H1 (cell line): ENCODE measurements around the gene CA10. TPM values are rescaled to one million over a fixed set of nuclear protein-coding genes. Genes with fewer than 3 reads are reported as not detected.

ENCODE experiments used
- CTCF ChIA-PET: fragments of 300-600 bp; sonication (Branson Sonifier 250); formaldehyde crosslinking; loops from one replicate; lab custom pipeline; 2021; ENCODE audit not compliant: partially characterized antibody; lab: Charles Lee
- POLR2A ChIA-PET: fragments of 300-600 bp; sonication (Branson Sonifier 250); formaldehyde crosslinking; loops from one replicate; lab custom pipeline; 2021; ENCODE audit warnings: inconsistent platforms; ENCODE audit not compliant: partially characterized antibody; lab: Charles Lee
- DNase-seq, 2 experiments: peaks; one replicate each; pipeline versions ENCODE4 v3.0.0 to v3.0.0-alpha.2; 2010 to 2022; ENCODE audit warnings: low spot score in 2 of 2, low read depth in 1 of 2, mixed read lengths in 1 of 2
- FAIRE-seq: peaks from 2 replicates; lab custom pipeline; 2011; peaks lifted over from hg19 to GRCh38; lab: Jason Lieb, UNC
- H2AFZ ChIP-seq: 2 replicates; pipeline ENCODE4 v1.8.1; 2012; ENCODE audit warnings: low read length, inconsistent platforms
- H2AK5ac ChIP-seq: 2 replicates; pipeline ENCODE4 v1.6.1; 2013; ENCODE audit warnings: low read depth, low read length
- H2BK120ac ChIP-seq: replicated peaks from 2 replicates; pipeline ENCODE3; 2013; ENCODE audit warnings: low read depth, low read length, inconsistent platforms
- H2BK12ac ChIP-seq: 2 replicates; pipeline ENCODE4 v1.6.1; 2013; ENCODE audit warnings: low read depth, low read length
- H2BK15ac ChIP-seq: 2 replicates; pipeline ENCODE4 v1.6.1; 2013; ENCODE audit warnings: low read length
- H2BK20ac ChIP-seq: 2 replicates; pipeline ENCODE4 v1.6.1; 2013; ENCODE audit warnings: low read length
- H2BK5ac ChIP-seq: 2 replicates; pipeline ENCODE4 v1.6.1; 2013; ENCODE audit warnings: low read depth, low read length
- H3K14ac ChIP-seq: 2 replicates; pipeline ENCODE4 v1.6.1; 2013; ENCODE audit warnings: inconsistent platforms; ENCODE audit not compliant: insufficient read length
- H3K18ac ChIP-seq: 2 replicates; pipeline ENCODE4 v1.6.1; 2013; ENCODE audit warnings: low read length; ENCODE audit errors: extremely low read depth
- H3K23ac ChIP-seq: 2 replicates; pipeline ENCODE4 v1.6.1; 2013; ENCODE audit warnings: inconsistent platforms; ENCODE audit not compliant: insufficient read length
- H3K23me2 ChIP-seq: 2 replicates; pipeline ENCODE4 v1.6.1; 2013; ENCODE audit warnings: low read depth, low read length
- H3K27ac ChIP-seq: 2 replicates; pipeline ENCODE4 v1.6.1; 2011; ENCODE audit warnings: low read depth, low read length, inconsistent platforms
- H3K27me3 ChIP-seq, 4 experiments: replicated peaks in 1 of 4; 1 replicate in 1 of 4; 2 replicates in 3 of 4; pipeline versions ENCODE4 v1.6.1 to v1.8.1; 2011 to 2013; ENCODE audit warnings: low read length in 3 of 4, mild to moderate bottlenecking in 3 of 4, inconsistent platforms in 2 of 4, mixed read lengths in 2 of 4, moderate library complexity in 1 of 4; ENCODE audit not compliant: control insufficient read depth in 3 of 4, insufficient read depth in 3 of 4; ENCODE audit errors: extremely low read depth in 1 of 4
- H3K36me3 ChIP-seq, 4 experiments: 2 replicates each; pipeline versions ENCODE4 v1.6.1 to v1.8.1; 2011 to 2013; ENCODE audit warnings: mild to moderate bottlenecking in 4 of 4, low read length in 3 of 4, moderate library complexity in 2 of 4, control low read depth in 1 of 4, inconsistent platforms in 1 of 4; ENCODE audit not compliant: insufficient read depth in 4 of 4, control insufficient read depth in 2 of 4
- H3K4ac ChIP-seq: replicated peaks from 2 replicates; pipeline ENCODE3; 2013; ENCODE audit warnings: low read length, low read depth, mixed read lengths, inconsistent platforms; ENCODE audit not compliant: insufficient read length
- H3K4me1 ChIP-seq, 4 experiments: replicated peaks in 1 of 4; 1 replicate in 1 of 4; 2 replicates in 3 of 4; pipeline versions ENCODE4 v1.6.1 to v1.8.1; 2011 to 2013; ENCODE audit warnings: low read length in 3 of 4, inconsistent platforms in 2 of 4, mixed read lengths in 1 of 4; ENCODE audit not compliant: insufficient read depth in 4 of 4, control insufficient read depth in 3 of 4
- H3K4me2 ChIP-seq, 2 experiments: 2 replicates each; pipeline versions ENCODE4 v1.6.1 to v1.8.1; 2011 to 2013; ENCODE audit warnings: low read depth in 2 of 2, low read length in 2 of 2, control low read depth in 1 of 2, inconsistent platforms in 1 of 2, mild to moderate bottlenecking in 1 of 2; ENCODE audit not compliant: insufficient read depth in 1 of 2
- H3K4me3 ChIP-seq, 4 experiments: fragments of 200-600, 300-600 bp in 1 of 4; sonication (generic), shearing (Covaris generic), sonication (Bioruptor Twin) in 1 of 4; 2 replicates each; pipeline versions ENCODE4 v1.5.1 to v1.8.1; 2011 to 2016; ENCODE audit warnings: low read length in 4 of 4, low read depth in 3 of 4, control low read depth in 2 of 4, inconsistent platforms in 2 of 4, mild to moderate bottlenecking in 2 of 4, mixed read lengths in 1 of 4, moderate library complexity in 1 of 4; ENCODE audit not compliant: insufficient read depth in 2 of 4; ENCODE audit errors: extremely low read depth in 1 of 4
- H3K56ac ChIP-seq: replicated peaks from 2 replicates; pipeline ENCODE3; 2013; ENCODE audit warnings: low read depth, mild to moderate bottlenecking, mixed read lengths, low read length, inconsistent platforms; ENCODE audit not compliant: insufficient read length
- H3K79me1 ChIP-seq: 2 replicates; pipeline ENCODE4 v1.6.1; 2013; ENCODE audit warnings: low read depth, low read length, control low read depth
- H3K79me2 ChIP-seq, 2 experiments: 2 replicates each; pipeline versions ENCODE4 v1.6.1 to v1.8.1; 2012 to 2013; ENCODE audit warnings: low read length in 2 of 2, mild to moderate bottlenecking in 2 of 2, inconsistent platforms in 1 of 2; ENCODE audit not compliant: insufficient read depth in 2 of 2, control insufficient read depth in 1 of 2
- H3K9ac ChIP-seq, 4 experiments: replicated peaks in 1 of 4; 1 replicate in 1 of 4; 2 replicates in 3 of 4; pipeline versions ENCODE4 v1.6.1 to v1.8.1; 2011 to 2013; ENCODE audit warnings: low read depth in 3 of 4, low read length in 3 of 4, control low read depth in 2 of 4, mild to moderate bottlenecking in 2 of 4, moderate library complexity in 2 of 4, inconsistent platforms in 1 of 4; ENCODE audit errors: extremely low read depth in 1 of 4
- H3K9me3 ChIP-seq, 2 experiments: 2 replicates each; pipeline versions ENCODE4 v1.6.1 to v1.8.1; 2012 to 2013; ENCODE audit warnings: mild to moderate bottlenecking in 2 of 2, moderate library complexity in 2 of 2, control low read depth in 1 of 2, inconsistent platforms in 1 of 2, low read depth in 1 of 2, low read length in 1 of 2, mixed read lengths in 1 of 2; ENCODE audit not compliant: insufficient read depth in 2 of 2
- H4K20me1 ChIP-seq, 2 experiments: replicated peaks in 1 of 2; 2 replicates each; pipeline versions ENCODE3 to v1.8.1; 2011 to 2013; ENCODE audit warnings: inconsistent platforms in 2 of 2, low read length in 2 of 2, mild to moderate bottlenecking in 1 of 2; ENCODE audit not compliant: insufficient read depth in 2 of 2, control insufficient read depth in 1 of 2
- H4K5ac ChIP-seq: 2 replicates; pipeline ENCODE4 v1.6.1; 2013; ENCODE audit warnings: low read length, low read depth, mixed read lengths, inconsistent platforms; ENCODE audit not compliant: insufficient read length
- H4K8ac ChIP-seq: 2 replicates; pipeline ENCODE4 v1.8.0; 2013; ENCODE audit warnings: mild to moderate bottlenecking, moderate library complexity, low read length, inconsistent platforms; ENCODE audit not compliant: insufficient read depth; ENCODE audit errors: extremely low read depth
- H4K91ac ChIP-seq: replicated peaks from 2 replicates; pipeline ENCODE3; 2013; ENCODE audit warnings: low read length, mixed read lengths, inconsistent platforms; ENCODE audit not compliant: insufficient read length
- BRCA1 ChIP-seq: IDR thresholded peaks from 2 replicates; pipeline ENCODE4 v1.6.1; 2012; ENCODE audit warnings: low read depth, low read length, improper control_type of control experiment
- CEBPB ChIP-seq: IDR thresholded peaks from 2 replicates; pipeline ENCODE4 v1.6.1; 2012; ENCODE audit warnings: low read depth, low read length
- CTCF ChIP-seq, 3 experiments: IDR thresholded peaks; 1 replicate in 2 of 3; 2 replicates in 1 of 3; pipeline versions ENCODE4 v1.5.1 to v1.6.1; 2011; ENCODE audit warnings: low read length in 3 of 3, mild to moderate bottlenecking in 3 of 3, inconsistent platforms in 2 of 3, low read depth in 1 of 3, moderate library complexity in 1 of 3; ENCODE audit not compliant: insufficient read depth in 1 of 3; ENCODE audit errors: control extremely low read depth in 1 of 3
- EP300 ChIP-seq, 2 experiments: IDR thresholded peaks; 1 replicate in 1 of 2; 2 replicates in 1 of 2; pipeline ENCODE4 v1.6.1; 2011 to 2012; ENCODE audit warnings: low read depth in 2 of 2, low read length in 2 of 2, mild to moderate bottlenecking in 2 of 2, borderline replicate concordance in 1 of 2, inconsistent platforms in 1 of 2, moderate library complexity in 1 of 2
- HDAC6 ChIP-seq: IDR thresholded peaks from one replicate; pipeline ENCODE4 v1.7.1; 2012; ENCODE audit warnings: low read depth, mild to moderate bottlenecking, inconsistent platforms, low read length, moderate library complexity
- POLR2AphosphoS5 ChIP-seq: IDR thresholded peaks from 2 replicates; pipeline ENCODE4 v1.6.1; 2011; ENCODE audit warnings: low read depth, low read length
- RAD21 ChIP-seq, 2 experiments: IDR thresholded peaks in 1 of 2; conservative IDR thresholded peaks in 1 of 2; 2 replicates each; pipeline ENCODE4 v1.6.1; 2011; ENCODE audit warnings: low read depth in 2 of 2, low read length in 2 of 2, improper control_type of control experiment in 1 of 2, inconsistent platforms in 1 of 2, mild to moderate bottlenecking in 1 of 2, moderate library complexity in 1 of 2
- RXRA ChIP-seq: IDR thresholded peaks from 2 replicates; pipeline ENCODE4 v1.6.1; 2011; ENCODE audit warnings: low read depth, mild to moderate bottlenecking, low read length, moderate library complexity; ENCODE audit not compliant: insufficient read depth
- YY1 ChIP-seq: IDR thresholded peaks from 2 replicates; pipeline ENCODE4 v1.6.1; 2011; ENCODE audit warnings: low read depth, mild to moderate bottlenecking, low read length
- WGBS, 2 experiments: shearing (Covaris generic) in 1 of 2; methylation state at CpG; one replicate each; pipeline versions ENCODE4 v1.1.6 to v1.1.7; 2013 to 2015; ENCODE audit warnings: low lambda C conversion rate in 2 of 2, mixed read lengths in 2 of 2, inconsistent platforms in 1 of 2, low coverage in 1 of 2, missing lambda C conversion rate in 1 of 2; ENCODE audit not compliant: insufficient replicate concordance in 2 of 2, insufficient coverage in 1 of 2, insufficient read length in 1 of 2; ENCODE audit errors: extremely low coverage in 1 of 2, missing lambda C conversion rate in 1 of 2; 5-methylcytosine and 5-hydroxymethylcytosine counted together
- polyA plus RNA-seq, 7 experiments: library from polyadenylated mRNA; depleted of rRNA in 3 of 7; stranded (reverse) in 5 of 7; unstranded in 2 of 7; fragments of >200 nt in 5 of 7; fragments of 200-250 nt in 2 of 7; gene quantifications; 1 replicate in 5 of 7; 2 replicates in 1 of 7; 4 replicates in 1 of 7; pipeline versions ENCODE4 v1.2.1 to v1.2.3, GENCODE V29; 2011 to 2013; ENCODE audit warnings: missing spikeins in 2 of 7, mixed read lengths in 2 of 7
- total RNA-seq: library from RNA; stranded (reverse); fragmentation: NEBNext Ultra II Directional; extraction: Animal tissue kit (Norgen Biotek cat#: 25700); gene quantifications from 2 replicates; pipeline ENCODE4 v1.2.1, GENCODE V29; 2021

CA10 gene
- total and polyA plus RNA-seq, 2 of the 8 experiments (the other 6 are each of a cell fraction or from before 2014, with no cell fraction given): 0.60 to 0.63 TPM

GRCh38 chr17:51709694-51710633 is 448.6 kb downstream of the CA10 start:
- no peaks in the 10 kb centered on the region for H3K9me3 ChIP-seq
- H3K27ac ChIP-seq: no peak overlapping the region
- no peak overlapping the region for H3K9ac ChIP-seq
- H3K4ac ChIP-seq: no peak overlapping the region
- H4K8ac ChIP-seq: no peak overlapping the region
- no peaks in the 10 kb centered on the region for H3K36me3 ChIP-seq
- no peak overlapping the region for H4K91ac ChIP-seq
- H3K23me2 ChIP-seq: peaks cover 1% of the 10 kb centered on the region; the same call in 1 of the 2 replicates
- no peak overlapping the region for H4K5ac ChIP-seq
- H3K18ac ChIP-seq: no peak overlapping the region
- POLR2A ChIA-PET: no interaction called here
- no peak overlapping the region for H2BK5ac ChIP-seq
- CTCF ChIA-PET: interaction anchor here (0.8 to 4.1 kb wide), 3 partner anchors 9 to 116 kb away, joined by 3 to 24 read pairs (median 6); no protein-coding TSS in a partner anchor
- H3K14ac ChIP-seq: no peak overlapping the region
- H3K4me1 ChIP-seq: no peaks in the 10 kb centered on the region
- no peaks in the 10 kb centered on the region for H3K79me1 ChIP-seq
- H3K27me3 ChIP-seq: no peaks in the 10 kb centered on the region
- H2BK15ac ChIP-seq: no peak overlapping the region
- no peaks in the 10 kb centered on the region for H3K79me2 ChIP-seq
- H4K20me1 ChIP-seq: no peaks in the 10 kb centered on the region
- no peak for FAIRE-seq
- H2AFZ ChIP-seq: no peak overlapping the region
- no peak overlapping the region for H3K4me3 ChIP-seq
- 94% methylated on average over 7 of the region's 7 CpGs; no CpG with 5 or more reads in 1 of the 2 experiments for WGBS, 2 experiments
- no peak overlapping the region for H3K56ac ChIP-seq
- no peak overlapping the region for H2BK12ac ChIP-seq
- no peak overlapping the region for H2BK20ac ChIP-seq
- no peak overlapping the region for H2AK5ac ChIP-seq
- no peak overlapping the region for H3K4me2 ChIP-seq
- H2BK120ac ChIP-seq: no peak overlapping the region
- no peak overlapping the region for H3K23ac ChIP-seq
- no peak for DNase-seq
- no peak for TF ChIP-seq POLR2AphosphoS5
- no peak for TF ChIP-seq CTCF (IDR thresholded peaks at IDR 0.05; ENCODE audit: control extremely low read depth in 1 of 3, insufficient read depth in 1 of 3, low read depth in 1 of 3, low read length in 3 of 3)
- TF ChIP-seq CEBPB: no peak
- no peak for TF ChIP-seq EP300 (IDR thresholded peaks at IDR 0.05; ENCODE audit: borderline replicate concordance in 1 of 2, low read depth in 2 of 2, low read length in 2 of 2)
- no peak for TF ChIP-seq RXRA
- no peak for TF ChIP-seq HDAC6
- TF ChIP-seq BRCA1: no peak
- TF ChIP-seq YY1: no peak
- TF ChIP-seq RAD21 (IDR thresholded peaks at IDR 0.05 in 1 of 2, conservative IDR thresholded peaks at IDR 0.05 in 1 of 2; ENCODE audit: low read depth in 2 of 2, low read length in 2 of 2): no peak
